ENCODE data around the gene MYD88.
A peak's percentile ranks its signal among the peaks of the same experiment; 100 is the strongest.
"Not testable (repeated sequence)": the region's sequence is repeated elsewhere in the genome, so short reads cannot be mapped to it uniquely, and the experiment has no call there.

MYD88 gene

DNA sequence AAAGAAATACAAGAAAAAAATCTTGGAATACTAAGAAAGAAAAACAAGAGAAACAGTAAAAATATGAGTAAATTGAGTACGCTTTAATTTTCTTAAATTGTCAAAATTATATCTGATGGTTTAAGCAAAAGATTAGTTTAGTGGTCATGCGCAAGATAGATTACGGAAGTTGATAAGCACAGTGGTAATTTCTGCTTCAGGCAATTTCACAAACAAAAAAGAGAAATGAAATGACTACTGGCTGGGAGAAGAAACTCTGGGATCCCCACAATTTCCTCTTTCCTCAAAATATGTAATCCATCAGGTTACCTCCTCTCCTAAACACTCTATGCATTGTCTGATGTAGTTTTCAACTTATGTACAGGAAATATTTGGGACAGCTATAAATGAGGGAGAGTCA is 9.0 kb downstream of the MYD88 start:
- DNase-seq, result no peak

GRCh38 chr3:38148311-38148882 is 9.9 kb downstream of the MYD88 start:
- DNase-seq, result no peak

DNA sequence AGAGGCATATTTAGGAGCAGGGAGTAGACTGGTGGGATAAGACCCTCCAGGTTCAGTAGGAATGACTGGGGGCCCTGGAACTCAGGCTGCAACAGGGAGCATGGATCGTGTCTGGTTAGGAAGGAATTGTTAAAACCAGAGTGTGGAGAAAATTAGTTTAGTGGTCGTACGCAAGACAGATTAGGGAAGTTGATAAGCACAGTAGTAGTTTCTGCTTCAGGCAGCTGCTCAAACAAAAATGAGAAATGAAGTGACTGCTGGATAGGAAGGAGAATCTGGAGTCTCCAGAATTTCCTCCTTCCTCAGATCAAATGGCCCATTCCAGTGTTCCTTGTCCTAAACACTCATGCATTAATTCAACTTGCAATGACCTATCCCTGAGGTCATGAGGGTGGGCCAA is 11.2 kb downstream of the MYD88 start:
- no peak for DNase-seq

GRCh38 chr3:38150780-38151528 is 12.5 kb downstream of the MYD88 start:
- no peak for DNase-seq

DNA sequence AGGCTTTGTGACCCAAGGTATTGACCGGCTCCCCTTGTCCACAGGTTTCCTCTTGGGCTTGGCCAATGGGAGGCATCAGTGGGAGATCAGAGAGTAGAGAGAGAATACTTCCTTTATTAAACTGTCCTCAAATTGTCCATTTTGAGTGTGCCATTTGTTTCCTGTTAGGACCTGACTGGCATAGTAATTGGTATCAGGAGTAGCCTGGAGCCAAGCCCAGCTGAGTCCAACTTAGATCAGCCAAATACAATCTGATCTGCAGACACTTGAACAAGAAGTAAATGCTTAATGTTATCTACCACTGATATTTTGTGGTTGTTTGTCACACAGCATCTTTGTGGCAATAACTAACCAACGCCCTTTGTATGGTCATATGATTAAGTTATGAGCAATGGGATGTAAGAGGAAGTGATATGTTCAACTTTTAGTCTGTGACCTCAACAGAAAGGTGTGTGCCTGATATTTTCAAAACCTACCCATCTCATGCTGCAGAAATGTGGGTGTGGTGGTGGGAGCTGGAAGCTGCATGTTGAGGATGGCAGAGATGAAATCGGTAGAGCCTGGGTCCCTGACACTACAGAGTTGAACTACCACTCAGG is 13.3 kb downstream of the MYD88 start:
- no peak for DNase-seq

GRCh38 chr3:38152609-38153008 is 14.1 kb downstream of the MYD88 start:
- DNase-seq, result no peak

DNA sequence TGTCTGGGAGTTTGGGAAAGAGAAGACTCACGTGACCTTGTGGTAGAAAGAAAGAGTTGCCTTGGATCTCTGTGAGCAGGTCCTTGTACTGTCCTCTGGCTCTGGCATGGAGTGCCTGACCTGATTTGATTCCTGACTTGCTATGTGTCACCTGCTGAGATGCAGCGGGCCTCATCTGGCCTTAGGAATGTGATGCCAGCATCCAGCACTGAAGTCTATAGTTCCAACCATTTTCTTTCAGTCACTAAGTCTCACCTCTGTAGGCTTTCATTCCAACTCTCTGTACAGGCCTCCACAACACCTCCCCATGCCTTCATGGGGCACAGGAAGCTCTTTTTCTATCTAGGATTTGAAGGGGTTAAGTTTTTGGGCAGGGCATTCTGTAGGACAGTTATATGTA is 14.8 kb downstream of the MYD88 start:
- no peak for DNase-seq

DNA sequence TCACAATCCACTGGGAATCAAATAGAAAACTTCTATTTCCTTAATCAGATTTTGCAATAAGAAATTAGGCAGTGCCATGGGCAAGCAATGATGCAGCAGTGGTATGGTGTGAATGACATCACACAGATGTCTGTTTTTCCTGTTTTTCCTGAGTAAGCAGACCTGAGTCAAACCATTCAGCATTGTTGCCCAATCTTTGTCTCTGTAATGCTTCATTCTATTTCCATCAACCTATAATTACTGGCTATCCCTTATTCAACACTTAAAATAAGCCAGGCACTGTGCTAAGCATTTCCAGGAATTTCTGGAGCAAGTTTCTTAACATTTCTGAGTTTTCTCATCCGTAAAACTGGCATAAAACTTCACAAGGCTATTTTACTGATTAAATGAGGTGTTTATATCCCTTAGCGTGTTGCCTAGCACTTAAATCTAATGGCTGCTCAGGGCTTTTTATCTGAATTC is 15.6 kb downstream of the MYD88 start:
- DNase-seq, result no peak

- no peak for DNase-seq
Observed at GRCh38 chr3:38154625-38155255, 16.3 kb downstream of the MYD88 start.

DNA sequence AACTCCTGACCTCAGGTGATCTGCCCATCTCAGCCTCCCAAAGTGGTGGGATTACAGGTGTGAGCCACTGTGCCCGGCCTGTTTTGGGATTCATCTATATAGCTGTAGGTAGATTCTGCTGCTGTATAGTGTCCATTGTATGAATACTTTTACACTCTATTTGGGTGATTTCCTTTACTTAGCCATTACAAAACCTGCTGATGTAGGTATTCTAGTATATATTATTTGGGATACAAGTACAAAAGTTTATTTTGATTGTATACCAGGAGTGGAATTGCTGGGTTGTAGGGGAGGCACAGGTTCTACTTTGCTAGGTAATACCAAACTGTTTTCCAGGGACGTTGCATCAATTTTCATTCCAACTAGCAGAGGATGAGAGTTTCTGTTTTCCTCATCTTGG is 17.4 kb downstream of the MYD88 start:
- no peak for DNase-seq

GRCh38 chr3:38157117-38157516 is 18.7 kb downstream of the MYD88 start:
- no peak for DNase-seq

GRCh38 chr3:38157595-38157994 is 19.1 kb downstream of the MYD88 start:
- no peak for DNase-seq

DNA sequence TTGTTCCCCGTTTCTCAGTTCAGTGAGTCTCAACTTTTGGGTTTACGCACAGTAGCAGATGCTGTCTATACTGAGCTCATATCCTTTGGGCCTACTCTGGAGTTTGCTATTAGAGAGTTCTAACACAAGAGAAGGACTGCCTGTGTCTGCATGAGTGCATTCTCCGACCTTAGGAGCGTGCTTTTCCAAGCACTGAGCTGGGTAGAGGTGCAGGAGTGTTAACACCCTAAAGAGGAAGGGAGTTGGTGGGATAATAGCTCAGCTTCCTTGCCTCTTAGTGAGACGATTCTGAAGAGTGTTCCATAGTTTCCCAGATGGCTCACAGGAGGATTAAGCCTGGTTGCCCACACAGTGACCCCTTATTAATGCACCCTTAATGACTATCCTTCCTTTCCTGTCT is 20.0 kb downstream of the MYD88 start:
- DNase-seq, result no peak

- DNase-seq, result not testable (repeated sequence)
Observed at GRCh38 chr3:38160704-38161103, 22.2 kb downstream of the MYD88 start.

- no peak for DNase-seq
Observed at GRCh38 chr3:38163117-38163840, 24.8 kb downstream of the MYD88 start.

DNA sequence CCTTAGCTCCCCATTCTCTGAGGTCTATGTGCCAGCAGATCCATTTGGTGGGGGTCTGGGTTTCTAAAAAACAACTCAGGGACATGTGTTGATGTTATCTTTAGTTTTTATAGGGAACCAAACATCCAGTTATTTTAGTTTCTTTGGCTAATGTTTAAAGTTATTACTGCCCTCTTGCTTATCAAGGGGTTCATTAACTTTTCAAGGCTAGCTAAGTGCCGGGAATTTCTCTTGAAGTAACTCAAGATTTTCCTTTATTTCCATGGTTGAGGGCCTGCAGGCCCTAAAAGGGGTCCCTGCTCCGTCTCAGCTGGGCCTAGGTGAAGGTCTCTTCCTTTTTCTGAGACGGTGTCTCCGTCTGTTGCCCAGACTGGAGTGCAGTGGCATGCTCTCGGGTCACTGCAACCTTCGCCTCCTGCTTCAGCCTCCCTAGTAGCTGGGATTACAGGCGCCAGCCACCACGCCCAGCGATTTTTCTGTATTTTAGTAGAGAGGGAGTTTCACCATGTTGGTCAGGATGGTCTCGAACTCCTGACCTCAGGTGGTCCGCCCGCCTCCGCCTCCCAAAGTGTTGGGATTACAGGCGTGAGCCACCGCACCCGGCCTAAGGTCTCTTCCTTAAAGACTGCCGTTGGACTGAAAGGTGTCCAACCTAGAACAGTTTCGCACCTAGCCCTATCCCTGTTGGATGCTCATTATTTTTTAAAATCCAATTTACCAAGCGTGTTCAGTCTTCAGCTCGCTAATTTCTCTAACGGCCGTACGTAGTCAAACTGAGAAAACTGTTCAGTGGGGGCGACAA is 25.6 kb downstream of the MYD88 start:
- no peak for DNase-seq

GRCh38 chr3:38164643-38164951 is 26.1 kb downstream of the MYD88 start:
- no peak for DNase-seq

DNA sequence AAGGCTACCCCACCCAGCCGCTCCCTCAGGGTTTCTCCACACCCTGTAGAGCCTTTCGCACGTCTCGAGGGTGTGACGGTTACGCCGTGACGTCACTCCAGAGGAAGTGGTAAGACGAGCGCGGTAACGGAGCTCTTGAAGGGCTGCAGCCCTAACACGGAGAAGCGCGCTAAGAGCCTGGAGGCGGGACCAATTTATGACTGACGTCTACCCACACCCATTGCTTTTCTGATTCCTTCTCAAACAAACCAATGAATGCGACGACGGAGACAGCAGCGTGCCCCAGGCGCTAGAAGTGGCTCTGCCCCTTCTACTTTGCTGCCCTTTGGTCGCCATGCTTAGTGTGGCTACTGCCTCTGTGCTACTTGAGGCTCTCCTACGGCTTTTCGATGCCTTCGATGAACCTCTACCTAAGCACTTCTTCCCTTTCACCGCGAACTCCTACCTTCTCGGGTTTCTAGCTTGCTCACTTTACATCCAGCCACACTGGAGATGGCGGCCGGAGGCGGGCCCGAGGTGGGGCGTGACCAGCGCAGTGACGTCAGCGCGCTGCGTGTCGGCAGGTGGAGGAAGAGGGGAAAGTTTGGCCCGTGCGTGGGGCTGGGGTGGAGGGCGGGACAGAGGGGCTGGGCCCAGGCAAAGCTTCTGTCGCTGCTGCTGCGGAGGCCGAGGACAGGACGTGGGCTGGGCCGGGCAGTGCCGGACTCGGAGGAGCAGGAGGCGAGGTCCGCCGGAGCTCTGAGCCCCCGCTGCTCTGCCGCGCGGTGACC is 26.7 kb downstream of the MYD88 start, which contains the start of gene OXSR1:
TSS of gene OXSR1 (plus strand) at position 586 of the 770 bp plus-strand sequence. CDS start 340 bp downstream, outside the sequence.
- DNase-seq, result peak; percentile 90

- no peak for DNase-seq
Observed at GRCh38 chr3:38165722-38166387, 27.4 kb downstream of the MYD88 start.

DNA sequence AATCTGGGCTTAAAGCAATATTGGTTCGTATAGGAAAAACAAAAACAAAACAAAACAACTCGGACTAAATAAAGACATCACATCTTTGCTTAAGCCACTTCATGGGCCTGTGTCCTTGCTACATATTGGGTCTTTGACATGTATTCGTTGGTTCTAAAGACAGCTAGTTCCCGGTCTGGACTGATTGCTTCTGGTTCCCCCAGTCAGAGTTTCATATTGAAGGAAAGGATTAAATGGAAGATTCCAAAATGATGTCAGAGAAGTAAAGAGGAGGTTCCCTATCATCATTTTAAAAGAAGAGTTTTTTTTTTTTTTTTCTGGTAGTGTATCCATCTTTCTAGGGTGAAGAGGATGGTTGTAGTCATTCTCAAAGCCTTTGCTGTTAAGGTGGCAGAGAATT is 29.1 kb downstream of the MYD88 start:
- no peak for DNase-seq
